ENCODE data around the gene COCH.

The COCH gene

DNA sequence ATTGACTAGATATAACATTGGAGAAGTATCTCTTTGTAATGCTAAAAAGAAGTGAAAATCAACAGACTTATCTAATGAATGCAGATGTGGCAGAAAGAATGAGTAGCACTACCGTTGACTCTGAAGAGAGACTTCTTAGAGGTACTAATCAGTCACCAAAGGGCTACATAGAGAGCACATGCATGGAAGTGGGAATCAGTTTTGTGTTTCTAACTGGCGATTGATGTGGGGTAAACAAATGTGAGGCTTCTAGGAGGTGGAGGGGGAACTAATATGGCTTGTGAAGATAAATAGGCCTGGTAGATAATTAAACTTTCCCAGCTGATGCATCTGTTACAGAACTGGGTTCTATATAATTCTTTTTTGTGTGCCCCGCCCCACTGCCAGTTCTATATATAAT, 10.5 kb downstream of the COCH start:
- TF ChIP-seq, protein P1, sequence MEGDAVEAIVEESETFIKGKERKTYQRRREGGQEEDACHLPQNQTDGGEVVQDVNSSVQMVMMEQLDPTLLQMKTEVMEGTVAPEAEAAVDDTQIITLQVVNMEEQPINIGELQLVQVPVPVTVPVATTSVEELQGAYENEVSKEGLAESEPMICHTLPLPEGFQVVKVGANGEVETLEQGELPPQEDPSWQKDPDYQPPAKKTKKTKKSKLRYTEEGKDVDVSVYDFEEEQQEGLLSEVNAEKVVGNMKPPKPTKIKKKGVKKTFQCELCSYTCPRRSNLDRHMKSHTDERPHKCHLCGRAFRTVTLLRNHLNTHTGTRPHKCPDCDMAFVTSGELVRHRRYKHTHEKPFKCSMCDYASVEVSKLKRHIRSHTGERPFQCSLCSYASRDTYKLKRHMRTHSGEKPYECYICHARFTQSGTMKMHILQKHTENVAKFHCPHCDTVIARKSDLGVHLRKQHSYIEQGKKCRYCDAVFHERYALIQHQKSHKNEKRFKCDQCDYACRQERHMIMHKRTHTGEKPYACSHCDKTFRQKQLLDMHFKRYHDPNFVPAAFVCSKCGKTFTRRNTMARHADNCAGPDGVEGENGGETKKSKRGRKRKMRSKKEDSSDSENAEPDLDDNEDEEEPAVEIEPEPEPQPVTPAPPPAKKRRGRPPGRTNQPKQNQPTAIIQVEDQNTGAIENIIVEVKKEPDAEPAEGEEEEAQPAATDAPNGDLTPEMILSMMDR (IDR thresholded peaks at IDR 0.05; ENCODE audit: low read depth, low read length, missing control alignments): no peak
- H3K4me3 ChIP-seq (replicated peaks; ENCODE audit: low read depth, low read length): no peak overlapping the region
- no peak for DNase-seq (ENCODE audit: extremely low read depth, low read depth)

DNA sequence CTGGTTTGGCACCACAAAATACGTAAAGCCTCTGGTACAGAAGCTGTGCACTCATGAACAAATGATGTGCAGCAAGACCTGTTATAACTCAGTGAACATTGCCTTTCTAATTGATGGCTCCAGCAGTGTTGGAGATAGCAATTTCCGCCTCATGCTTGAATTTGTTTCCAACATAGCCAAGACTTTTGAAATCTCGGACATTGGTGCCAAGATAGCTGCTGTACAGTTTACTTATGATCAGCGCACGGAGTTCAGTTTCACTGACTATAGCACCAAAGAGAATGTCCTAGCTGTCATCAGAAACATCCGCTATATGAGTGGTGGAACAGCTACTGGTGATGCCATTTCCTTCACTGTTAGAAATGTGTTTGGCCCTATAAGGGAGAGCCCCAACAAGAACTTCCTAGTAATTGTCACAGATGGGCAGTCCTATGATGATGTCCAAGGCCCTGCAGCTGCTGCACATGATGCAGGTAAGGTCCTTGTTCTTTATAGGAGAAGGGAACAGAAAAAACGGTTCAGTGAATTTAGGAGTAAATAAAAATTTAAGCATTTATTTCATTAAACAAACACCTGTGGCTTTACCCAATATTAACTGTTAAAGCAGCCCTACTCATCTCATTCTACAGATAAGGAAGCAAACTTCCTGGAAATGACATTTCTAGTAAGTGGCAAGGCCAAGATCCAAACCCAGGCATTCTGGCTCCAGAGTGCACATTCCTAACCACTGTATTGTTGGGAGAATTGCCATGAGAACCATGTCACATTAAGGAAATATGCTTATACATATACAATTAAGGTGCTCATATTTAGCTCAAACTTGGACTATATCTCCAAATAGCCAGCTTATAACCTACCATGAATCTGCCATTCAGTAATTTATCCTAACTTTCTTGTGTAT, 11.7 kb downstream of the COCH start:
- no peak overlapping the region for H3K4me3 ChIP-seq (replicated peaks; ENCODE audit: low read depth, low read length)
- DNase-seq (ENCODE audit: extremely low read depth, low read depth): no peak
- TF ChIP-seq, protein P1 (IDR thresholded peaks at IDR 0.05; ENCODE audit: low read depth, low read length, missing control alignments): no peak

GRCh38 chr14:30888480-30889243, 14.3 kb downstream of the COCH start:
- TF ChIP-seq, protein P1 (IDR thresholded peaks at IDR 0.05; ENCODE audit: low read depth, low read length, missing control alignments): no peak
- no peak overlapping the region for H3K4me3 ChIP-seq (replicated peaks; ENCODE audit: low read depth, low read length)
- DNase-seq (ENCODE audit: extremely low read depth, low read depth): no peak

DNA sequence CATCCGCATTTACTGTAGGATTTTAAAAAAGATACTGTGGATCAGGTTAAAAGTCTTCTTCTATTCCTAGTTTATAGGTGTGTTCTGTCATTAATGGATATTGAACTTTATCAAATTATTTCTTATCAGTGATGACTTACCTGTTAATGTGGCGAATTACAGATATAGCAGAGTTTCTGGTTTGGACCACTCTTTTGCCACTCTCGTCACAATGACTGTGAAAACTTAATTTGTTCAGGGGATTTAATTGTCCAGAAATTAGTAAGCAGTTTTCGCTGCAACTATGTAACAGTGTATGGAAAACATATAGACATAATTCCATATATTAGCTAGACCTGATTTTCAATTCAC, 14.9 kb downstream of the COCH start:
- H3K4me3 ChIP-seq (replicated peaks; ENCODE audit: low read depth, low read length): no peak overlapping the region
- TF ChIP-seq, protein P1 (IDR thresholded peaks at IDR 0.05; ENCODE audit: low read depth, low read length, missing control alignments): no peak
- no peak for DNase-seq (ENCODE audit: extremely low read depth, low read depth)

GRCh38 chr14:30893819-30894218, 19.5 kb downstream of the COCH start:
- no peak for DNase-seq (ENCODE audit: extremely low read depth, low read depth)
- TF ChIP-seq, protein P1 (IDR thresholded peaks at IDR 0.05; ENCODE audit: low read depth, low read length, missing control alignments): no peak
- no peak overlapping the region for H3K4me3 ChIP-seq (replicated peaks; ENCODE audit: low read depth, low read length)

DNA sequence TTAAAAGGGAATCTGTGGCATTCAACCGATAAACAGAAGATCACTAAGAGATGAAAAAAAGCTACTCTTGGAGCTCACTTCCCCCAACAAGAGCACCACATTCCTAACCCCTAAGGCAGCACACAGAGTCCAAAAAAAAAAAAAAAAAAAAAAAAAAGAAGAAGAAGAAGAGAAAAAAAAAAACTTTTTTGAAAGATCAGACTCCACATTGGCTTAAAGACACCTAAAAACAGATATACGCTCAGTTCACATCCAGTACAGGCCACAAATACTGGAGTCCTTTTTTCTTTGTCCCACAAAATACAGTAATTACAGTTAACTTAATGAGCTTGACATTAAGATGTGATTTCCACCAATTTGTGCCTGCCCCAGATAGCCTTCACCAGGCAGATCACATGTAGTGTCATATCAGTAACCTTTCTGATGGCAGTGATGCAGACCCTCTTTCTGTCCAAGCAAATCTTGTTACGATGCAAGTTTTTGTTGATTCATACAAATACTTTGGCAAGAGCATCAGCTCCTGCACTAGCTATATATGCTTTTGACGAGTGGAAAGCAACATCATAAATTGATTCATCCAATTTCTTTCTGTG, 20.7 kb downstream of the COCH start:
- no peak for DNase-seq (ENCODE audit: extremely low read depth, low read depth)
- no peak overlapping the region for H3K4me3 ChIP-seq (replicated peaks; ENCODE audit: low read depth, low read length)
- TF ChIP-seq, protein P1 (IDR thresholded peaks at IDR 0.05; ENCODE audit: low read depth, low read length, missing control alignments): no peak

All from HFF-Myc (cell line).